Chondrocyte (in vitro differentiated cells): ENCODE results near the gene GXYLT2. TPM values are rescaled to one million over a fixed set of nuclear protein-coding genes. Genes with fewer than 3 reads are reported as not detected.

Source experiments
- DNase-seq: peaks from one replicate; pipeline ENCODE4 v3.0.0; 2021; ENCODE audit warnings: mixed read lengths, low spot score
- H3K27ac Mint-ChIP-seq: one replicate; pipeline ENCODE4 v1.8.0; 2021; ENCODE audit warnings: mild to moderate bottlenecking, moderate library complexity, mixed read lengths; ENCODE audit not compliant: unreplicated experiment
- H3K27me3 Mint-ChIP-seq: 2 replicates; pipeline ENCODE4 v1.8.0; 2021; ENCODE audit warnings: low read depth, mixed read lengths
- H3K36me3 Mint-ChIP-seq: 2 replicates; pipeline ENCODE4 v1.8.0; 2021; ENCODE audit warnings: low read depth, mixed read lengths
- H3K4me1 Mint-ChIP-seq: 2 replicates; pipeline ENCODE4 v1.8.0; 2021; ENCODE audit warnings: low read depth, mild to moderate bottlenecking, mixed read lengths
- H3K4me3 Mint-ChIP-seq: one replicate; pipeline ENCODE4 v1.8.0; 2021; ENCODE audit warnings: mild to moderate bottlenecking, moderate library complexity, mixed read lengths; ENCODE audit not compliant: unreplicated experiment
- H3K9me3 Mint-ChIP-seq: 2 replicates; pipeline ENCODE4 v1.8.0; 2021; ENCODE audit warnings: low read depth, mixed read lengths
- CTCF ChIP-seq: fragments of 200-600 bp; sonication (generic); IDR thresholded peaks from 2 replicates; pipeline ENCODE4 v1.5.0; 2021; ENCODE audit warnings: antibody characterized with exemption, mild to moderate bottlenecking, moderate library complexity
- total RNA-seq: library from RNA; stranded (reverse); gene quantifications from 3 replicates; pipeline ENCODE4 v1.2.1, GENCODE V29; 2021

The GXYLT2 gene
- total RNA-seq, 1 donor from 2014 or later, result 99.3 TPM

- DNase-seq, result no peak
- Mint-ChIP-seq H3K36me3 (peaks cover 13% of the 10 kb centered on the region), H3K27ac (no peak overlapping the region), H3K27me3 (no peaks in the 10 kb centered on the region), H3K9me3 (no peaks in the 10 kb centered on the region), H3K4me1 (peaks cover 17% of the 10 kb centered on the region), H3K4me3 (no peak overlapping the region)
- TF ChIP-seq CTCF, result no peak
Measured at GRCh38 chr3:72950372-72950771, 62.5 kb downstream of the GXYLT2 start.

- Mint-ChIP-seq H3K36me3 (peaks cover 12% of the 10 kb centered on the region), H3K4me1 (peaks cover 12% of the 10 kb centered on the region), H3K4me3 (no peak overlapping the region), H3K9me3 (no peaks in the 10 kb centered on the region), H3K27me3 (no peaks in the 10 kb centered on the region), H3K27ac (no peak overlapping the region)
- TF ChIP-seq CTCF, result no peak
- no peak for DNase-seq
Measured at GRCh38 chr3:72950801-72951200, 63.0 kb downstream of the GXYLT2 start.

DNA sequence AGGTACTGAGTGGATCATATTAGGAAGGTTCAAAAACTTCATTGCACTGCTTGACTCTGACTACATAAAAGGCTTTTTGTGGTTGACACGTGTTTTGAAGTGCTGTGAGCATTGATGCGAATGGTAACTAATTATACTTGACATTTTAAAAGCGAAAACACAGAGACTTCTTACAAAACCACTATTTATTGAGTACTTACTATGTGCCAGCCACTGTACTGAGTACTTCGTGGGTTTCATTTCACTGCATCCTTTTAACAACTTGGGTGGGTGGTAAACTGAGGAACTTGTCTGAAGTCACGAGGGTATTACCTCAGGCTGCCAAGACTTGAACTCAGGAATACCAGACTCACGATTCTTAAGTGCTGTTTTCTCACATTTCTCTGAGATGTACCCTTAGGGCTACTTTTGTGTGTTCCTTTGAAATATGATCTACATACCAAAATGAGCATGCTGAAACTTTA lies 63.4 kb downstream of the GXYLT2 start:
- DNase-seq, result no peak
- TF ChIP-seq CTCF, result no peak
- H3K27ac Mint-ChIP-seq, result no peak overlapping the region

GRCh38 chr3:72953325-72953956 lies 65.6 kb downstream of the GXYLT2 start:
- H3K27ac Mint-ChIP-seq, result no peak overlapping the region
- H3K36me3 Mint-ChIP-seq, result peaks cover 13% of the 10 kb centered on the region
- no peaks in the 10 kb centered on the region for H3K9me3 Mint-ChIP-seq
- TF ChIP-seq CTCF, result no peak
- no peak overlapping the region for H3K4me3 Mint-ChIP-seq
- H3K4me1 Mint-ChIP-seq, result peaks cover 10% of the 10 kb centered on the region
- no peaks in the 10 kb centered on the region for H3K27me3 Mint-ChIP-seq
- DNase-seq, result no peak

More for the DNA sequence above, 63.4 kb downstream of the GXYLT2 start:
- peaks cover 12% of the 10 kb centered on the region for H3K36me3 Mint-ChIP-seq
- no peak overlapping the region for H3K4me3 Mint-ChIP-seq
- no peaks in the 10 kb centered on the region for H3K27me3 Mint-ChIP-seq
- H3K4me1 Mint-ChIP-seq, result peaks cover 12% of the 10 kb centered on the region
- H3K9me3 Mint-ChIP-seq, result no peaks in the 10 kb centered on the region

DNA sequence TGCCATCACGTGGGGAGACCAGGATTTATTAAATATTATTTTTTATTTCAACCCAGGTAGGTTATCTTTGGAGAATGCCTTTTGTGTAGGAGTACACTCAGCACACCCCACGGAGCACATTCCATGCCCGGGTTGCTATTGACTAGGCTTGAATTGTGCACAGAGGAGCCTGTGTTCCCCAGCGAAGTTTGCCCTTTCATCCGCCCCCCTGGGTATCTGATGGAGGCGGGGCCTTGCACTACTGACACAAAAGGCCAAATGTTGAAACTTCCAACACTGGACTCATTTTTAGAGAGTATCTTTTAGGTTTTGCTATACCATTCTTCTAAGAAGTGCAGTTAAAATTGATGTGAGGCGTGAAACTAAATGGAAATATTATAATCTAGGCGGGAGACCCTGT lies 69.5 kb downstream of the GXYLT2 start:
- Mint-ChIP-seq H3K27me3 (no peaks in the 10 kb centered on the region), H3K9me3 (no peaks in the 10 kb centered on the region), H3K27ac (peak overlapping the region; percentile 29), H3K4me3 (no peak overlapping the region), H3K36me3 (peaks cover 18% of the 10 kb centered on the region), H3K4me1 (peaks cover 13% of the 10 kb centered on the region)
- TF ChIP-seq CTCF, result no peak
- DNase-seq, result no peak
